ENCODE data around the gene UAP1L1.

Gene UAP1L1

DNA sequence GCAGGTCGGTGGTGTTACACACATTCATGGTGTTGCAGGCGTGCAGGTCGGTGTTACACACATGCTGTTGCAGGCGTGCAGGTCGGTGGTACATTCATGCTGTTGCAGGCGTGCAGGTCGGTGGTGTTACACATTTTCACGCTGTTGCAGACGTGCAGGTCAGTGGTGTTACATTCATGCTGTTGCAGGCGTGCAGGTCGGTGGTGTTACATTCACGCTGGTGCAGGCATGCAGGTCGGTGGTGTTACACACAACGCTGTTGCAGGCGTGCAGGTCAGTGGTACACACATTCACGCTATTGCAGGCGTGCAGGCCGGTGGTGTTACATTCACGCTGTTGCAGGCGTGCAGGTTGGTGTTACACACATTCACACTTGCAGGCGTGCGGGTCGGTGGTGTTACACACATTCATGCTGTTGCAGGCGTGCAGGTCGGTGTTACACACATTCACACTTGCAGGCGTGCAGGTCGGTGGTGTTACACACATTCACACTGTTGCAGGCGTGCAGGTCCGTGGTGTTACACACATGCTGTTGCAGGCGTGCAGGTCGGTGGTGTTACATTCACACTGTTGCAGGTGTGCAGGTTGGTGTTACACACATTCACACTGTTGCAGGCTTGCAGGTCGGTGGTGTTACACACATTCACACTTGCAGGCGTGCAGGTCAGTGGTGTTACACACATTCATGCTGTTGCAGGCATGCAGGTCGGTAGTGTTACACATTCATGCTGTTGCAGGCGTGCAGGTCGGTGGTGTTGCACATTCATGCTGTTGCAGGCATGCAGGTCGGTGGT lies 26.1 kb downstream of the UAP1L1 start:
- no peak for DNase-seq

GRCh38 chr9:137105814-137106661 lies 28.7 kb downstream of the UAP1L1 start:
- no peak for DNase-seq

- DNase-seq: no peak
Measured at GRCh38 chr9:137106662-137107250, 29.4 kb downstream of the UAP1L1 start.

GRCh38 chr9:137107312-137107921 lies 30.1 kb downstream of the UAP1L1 start:
- DNase-seq: no peak

DNA sequence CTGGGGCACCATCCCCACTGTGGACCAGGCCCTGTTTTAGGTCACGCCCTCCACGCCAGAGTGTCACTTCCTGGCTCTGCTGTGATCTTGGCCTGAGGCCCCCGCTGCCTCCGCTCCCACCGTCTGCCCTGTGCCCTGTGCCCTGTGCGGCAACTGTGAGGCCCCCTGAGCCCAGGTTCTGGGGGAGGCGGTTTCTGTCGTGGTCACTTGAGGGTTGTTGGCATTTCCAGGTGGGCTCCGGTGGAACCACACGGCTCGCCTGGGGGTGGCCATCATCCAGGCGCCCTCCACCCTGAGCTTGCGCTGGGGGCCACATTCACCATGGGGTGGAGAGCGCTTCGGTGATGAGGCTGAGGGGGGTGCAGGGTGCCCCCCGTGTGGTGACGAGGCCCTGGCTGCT lies 30.7 kb downstream of the UAP1L1 start:
- no peak for DNase-seq

DNA sequence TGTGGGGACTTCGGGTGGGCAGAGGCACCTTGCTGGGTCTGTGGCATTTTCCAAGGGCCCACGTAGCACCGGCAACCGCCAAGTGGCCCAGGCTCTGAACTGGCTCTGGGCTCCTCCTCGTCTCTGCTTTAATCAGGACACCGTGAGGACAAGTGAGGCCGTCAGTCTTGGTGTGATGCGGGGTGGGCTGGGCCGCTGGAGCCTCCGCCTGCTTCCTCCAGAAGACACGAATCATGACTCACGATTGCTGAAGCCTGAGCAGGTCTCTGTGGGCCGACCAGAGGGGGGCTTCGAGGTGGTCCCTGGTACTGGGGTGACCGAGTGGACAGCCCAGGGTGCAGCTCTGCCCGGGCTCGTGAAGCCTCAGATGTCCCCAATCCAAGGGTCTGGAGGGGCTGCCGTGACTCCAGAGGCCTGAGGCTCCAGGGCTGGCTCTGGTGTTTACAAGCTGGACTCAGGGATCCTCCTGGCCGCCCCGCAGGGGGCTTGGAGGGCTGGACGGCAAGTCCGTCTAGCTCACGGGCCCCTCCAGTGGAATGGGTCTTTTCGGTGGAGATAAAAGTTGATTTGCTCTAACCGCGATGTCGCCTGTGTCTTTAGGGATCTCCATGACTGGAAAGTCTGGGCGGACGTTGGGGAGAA lies 31.4 kb downstream of the UAP1L1 start:
- no peak for DNase-seq

GRCh38 chr9:137109250-137110146 lies 32.2 kb downstream of the UAP1L1 start:
- DNase-seq: no peak

DNA sequence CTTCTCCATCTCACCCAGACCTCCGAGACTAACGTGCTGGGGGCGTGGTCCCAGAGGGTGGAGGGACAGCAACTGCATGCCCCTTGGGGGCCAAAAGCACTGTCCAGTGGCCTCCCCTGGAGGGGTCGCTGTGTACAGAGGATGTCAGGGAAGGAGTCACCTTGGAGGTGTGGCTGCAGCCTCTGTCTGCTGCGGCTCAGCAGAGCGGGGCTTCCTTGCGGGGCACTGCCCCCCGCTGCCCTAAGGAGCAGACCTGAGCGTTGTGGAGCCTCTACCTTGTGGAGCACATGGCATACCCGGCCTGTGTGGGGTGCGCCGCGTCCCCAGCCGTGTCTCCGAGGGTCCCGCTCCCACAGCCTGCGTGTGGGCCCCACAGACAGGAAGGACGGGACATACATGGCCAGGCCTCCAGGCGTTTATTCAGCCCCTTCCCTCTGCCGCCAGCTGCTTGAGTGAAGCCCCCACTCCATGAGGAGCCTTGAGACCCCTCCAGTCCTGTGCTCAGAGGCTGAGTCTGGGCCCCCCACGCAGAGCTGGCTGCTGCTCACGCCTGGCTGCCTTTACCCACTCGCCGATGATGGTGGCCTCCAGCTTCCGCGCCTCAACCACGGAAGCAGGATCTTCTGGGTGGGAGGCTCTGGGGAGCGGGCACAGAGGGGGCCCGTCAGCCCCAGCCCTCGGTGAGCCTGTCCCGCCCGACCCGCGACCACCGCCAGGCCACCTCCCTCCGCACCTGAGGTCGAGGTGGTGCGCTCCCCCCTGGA lies 33.0 kb downstream of the UAP1L1 start:
- DNase-seq: no peak

DNA sequence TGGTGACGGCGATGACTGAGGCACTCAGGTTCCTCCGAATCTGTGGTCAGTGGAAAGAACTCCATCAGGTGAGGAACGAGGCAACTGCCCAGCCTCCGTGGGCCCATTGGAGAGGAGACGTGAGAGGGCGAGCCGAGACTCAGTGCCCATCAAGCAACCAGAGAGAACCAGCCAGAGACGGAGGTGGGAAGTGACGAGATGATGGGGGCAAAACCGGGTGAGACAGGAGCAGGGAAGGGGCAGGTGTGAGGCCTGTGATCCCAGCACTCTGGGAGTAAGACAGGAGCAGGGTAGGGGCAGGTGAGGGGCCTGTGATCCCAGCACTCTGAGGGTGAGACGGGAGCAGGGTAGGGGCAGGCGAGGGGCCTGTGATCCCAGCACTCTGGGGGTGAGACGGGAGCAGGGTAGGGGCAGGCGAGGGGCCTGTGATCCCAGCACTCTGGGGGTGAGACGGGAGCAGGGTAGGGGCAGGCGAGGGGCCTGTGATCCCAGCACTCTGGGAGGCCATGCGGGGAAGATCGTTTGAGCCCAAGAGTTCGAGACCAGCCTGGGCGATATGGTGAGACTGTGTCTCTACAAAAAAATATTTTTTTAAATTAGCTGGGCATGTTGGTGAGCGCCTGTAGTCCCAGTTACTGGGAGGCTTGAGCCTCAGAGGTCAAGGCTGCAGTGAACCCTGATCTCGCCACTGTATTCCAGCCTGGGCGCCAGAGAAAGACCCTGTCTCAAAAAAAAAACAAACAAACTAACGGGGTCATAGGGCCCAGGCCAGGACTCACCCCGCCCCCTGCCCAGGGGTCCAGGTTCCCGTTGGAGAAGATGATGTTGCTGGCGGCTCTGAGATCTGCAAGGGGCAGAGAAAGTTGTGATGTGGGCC lies 33.8 kb downstream of the UAP1L1 start:
- DNase-seq: no peak

DNA sequence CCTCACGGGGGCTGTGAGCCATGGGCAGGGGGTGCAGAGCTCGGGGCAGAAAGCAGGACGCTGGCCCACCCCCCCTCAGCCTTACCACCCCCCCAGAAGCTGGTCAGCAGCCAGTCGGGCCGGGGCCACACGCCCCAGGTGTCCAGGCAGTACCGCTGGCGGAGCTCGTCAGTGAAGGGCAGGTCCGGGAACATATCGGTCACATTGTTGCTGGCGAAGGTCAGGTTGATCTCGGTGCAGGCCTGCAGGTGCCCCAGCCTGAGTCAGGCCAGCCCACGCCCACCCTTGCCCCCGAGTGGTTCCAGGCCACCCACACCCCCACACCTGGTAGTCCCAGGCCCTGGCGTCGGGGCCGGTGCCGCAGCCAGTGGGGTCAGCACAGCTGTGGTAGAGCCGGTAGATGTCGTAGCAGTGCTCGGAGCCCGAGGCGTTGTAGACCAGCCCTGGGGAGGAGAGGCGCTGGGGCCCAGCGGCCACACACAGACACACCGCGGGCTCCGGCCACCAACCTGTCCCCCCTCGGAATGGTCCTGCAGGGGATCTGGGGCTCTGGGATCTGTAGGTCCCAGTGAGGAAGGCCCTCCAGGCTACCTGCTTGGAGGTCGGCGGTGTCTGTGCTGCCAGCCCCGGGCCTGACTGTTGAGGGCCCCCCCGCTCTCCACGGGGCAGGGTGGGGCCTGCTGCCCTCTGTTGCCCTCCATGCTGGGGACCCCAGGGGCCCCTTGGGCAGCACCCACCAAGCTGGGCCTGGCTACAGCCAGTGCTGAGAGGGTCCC lies 34.7 kb downstream of the UAP1L1 start:
- DNase-seq: no peak

DNA sequence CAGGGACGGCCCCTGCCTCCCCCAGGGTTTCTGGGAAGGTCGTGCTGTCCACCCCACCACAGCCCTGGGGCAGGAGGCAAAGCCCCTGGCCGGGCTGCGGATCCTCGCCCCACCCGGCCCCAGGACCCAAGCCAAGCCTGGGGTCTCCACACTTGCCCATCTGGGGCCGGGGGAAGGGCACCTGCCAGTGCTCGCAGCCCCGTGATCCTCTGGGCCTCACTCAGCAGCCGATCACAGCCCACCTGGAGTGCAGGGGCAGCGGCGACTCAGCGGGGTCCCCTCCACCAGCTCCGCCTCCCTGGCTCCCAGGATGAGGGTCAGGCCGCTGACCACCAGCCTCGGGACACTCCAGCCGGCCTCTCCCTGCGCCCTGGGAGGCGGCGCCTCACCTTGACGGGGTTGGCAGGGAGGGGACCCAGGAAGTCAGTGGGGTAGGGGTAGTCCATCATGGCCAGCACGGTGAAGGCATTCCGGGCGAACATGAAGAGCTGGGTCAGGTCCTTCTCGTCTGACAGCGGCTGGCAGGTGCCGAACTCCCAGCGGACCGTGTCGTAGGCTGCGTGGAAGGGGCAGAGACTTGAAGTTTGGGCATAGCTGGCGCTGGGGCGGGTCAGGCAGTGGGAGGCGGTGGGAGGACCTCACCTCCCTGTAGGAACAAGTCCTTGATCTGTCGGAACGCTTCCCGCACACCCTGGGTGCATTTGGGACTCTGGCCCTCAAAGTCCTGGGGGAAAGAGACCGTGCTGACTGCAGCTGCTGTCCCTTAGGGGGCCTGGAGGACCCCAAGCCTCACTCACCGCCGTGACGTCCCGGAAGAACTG lies 35.5 kb downstream of the UAP1L1 start:
- DNase-seq: no peak

- DNase-seq: no peak
Measured at GRCh38 chr9:137113385-137114159, 36.3 kb downstream of the UAP1L1 start.

DNA sequence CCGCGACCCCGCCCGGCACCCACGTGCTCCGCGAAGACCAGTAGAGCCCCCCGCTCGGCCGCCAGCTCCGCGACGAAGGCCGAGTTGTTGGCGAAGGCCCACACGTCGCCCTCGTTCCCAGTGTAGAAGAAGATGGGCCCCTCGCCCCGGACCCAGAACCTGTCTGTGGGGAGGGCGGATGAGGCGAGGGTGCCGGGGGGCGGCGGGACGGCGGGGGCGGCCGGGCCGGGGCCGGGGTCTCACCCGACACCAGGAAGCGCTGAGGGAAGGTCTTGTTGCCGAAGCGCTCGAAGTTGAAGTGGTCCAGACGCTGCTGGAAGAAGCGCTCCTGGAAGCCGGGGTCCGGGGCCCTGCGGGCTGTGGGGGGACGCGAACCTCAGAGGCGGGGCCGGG lies 36.9 kb downstream of the UAP1L1 start:
- DNase-seq: no peak

DNA sequence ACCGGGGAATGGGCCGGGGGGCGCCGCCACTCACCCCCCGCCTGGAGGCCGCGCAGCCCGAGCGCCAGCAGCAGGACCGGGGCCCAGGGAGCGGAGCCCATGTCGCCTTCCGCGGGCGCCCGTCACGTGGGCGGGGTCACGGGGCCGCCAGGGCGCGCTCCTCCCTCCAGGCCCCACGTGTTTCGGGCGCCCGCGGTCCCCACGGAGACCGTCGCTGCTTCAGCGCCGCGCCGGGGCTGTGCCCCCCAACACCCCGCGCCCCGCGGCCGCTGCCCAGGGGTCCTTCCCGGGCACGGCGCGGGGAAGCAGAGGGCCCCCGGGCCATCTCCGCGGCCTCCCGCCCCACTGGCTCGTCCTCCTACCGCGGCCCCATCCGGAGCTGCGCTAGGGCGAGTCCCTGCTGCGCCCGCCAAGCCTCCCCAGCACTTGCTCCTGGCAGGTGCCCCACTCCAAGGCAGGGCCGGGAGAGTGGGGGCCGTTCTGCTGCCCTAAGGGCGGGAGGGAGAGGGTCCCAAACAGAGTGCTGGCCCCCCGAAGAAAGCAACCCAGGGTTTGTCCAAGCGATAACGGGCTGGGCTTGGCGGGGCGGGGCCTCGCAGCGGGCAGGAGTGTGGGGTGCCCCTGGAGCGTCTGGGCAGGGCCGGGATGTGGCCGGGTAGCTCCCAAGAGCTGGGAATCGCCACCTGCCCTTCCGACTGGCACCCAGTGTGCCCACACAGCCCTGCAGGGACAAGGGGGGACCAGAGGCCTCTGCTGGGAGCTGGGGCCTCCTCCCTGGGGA lies 37.5 kb downstream of the UAP1L1 start, which contains the start of gene DPP7:
DPP7 (minus strand) TSS at position 121 of the 781 bp plus-strand sequence; CDS start at position 101, 20 bp downstream.
- peak; percentile 68 for DNase-seq

GRCh38 chr9:137115394-137116026 lies 38.2 kb downstream of the UAP1L1 start:
- DNase-seq: no peak

- no peak for DNase-seq
Measured at GRCh38 chr9:137116027-137116507, 38.8 kb downstream of the UAP1L1 start.
